ENCODE measurements around the gene PRSS23. TPM values are rescaled to one million over a fixed set of nuclear protein-coding genes. Genes with fewer than 3 reads are reported as not detected.

The PRSS23 gene
- total RNA-seq, 2 experiments from 2014 or later, result not detected

DNA sequence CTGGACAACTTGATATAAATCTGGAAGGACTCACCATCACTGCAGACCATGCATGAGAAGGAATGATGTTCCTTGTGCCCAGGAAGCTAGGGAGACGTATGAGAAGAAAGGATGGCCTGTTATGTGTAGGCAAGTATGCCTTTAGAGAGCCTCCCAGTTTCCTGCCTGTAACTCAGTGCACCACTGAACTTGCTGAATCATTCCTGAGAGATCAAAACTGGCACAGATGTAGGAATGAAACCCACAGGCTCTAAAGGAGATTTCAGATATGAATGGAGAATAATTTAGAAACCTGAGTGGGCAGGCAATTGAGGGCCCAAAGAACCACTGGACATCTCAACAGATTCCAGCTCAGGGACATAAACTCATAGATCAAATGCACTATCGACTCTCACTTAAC lies 38.4 kb upstream of the PRSS23 start:
- TF ChIP-seq, protein P1, sequence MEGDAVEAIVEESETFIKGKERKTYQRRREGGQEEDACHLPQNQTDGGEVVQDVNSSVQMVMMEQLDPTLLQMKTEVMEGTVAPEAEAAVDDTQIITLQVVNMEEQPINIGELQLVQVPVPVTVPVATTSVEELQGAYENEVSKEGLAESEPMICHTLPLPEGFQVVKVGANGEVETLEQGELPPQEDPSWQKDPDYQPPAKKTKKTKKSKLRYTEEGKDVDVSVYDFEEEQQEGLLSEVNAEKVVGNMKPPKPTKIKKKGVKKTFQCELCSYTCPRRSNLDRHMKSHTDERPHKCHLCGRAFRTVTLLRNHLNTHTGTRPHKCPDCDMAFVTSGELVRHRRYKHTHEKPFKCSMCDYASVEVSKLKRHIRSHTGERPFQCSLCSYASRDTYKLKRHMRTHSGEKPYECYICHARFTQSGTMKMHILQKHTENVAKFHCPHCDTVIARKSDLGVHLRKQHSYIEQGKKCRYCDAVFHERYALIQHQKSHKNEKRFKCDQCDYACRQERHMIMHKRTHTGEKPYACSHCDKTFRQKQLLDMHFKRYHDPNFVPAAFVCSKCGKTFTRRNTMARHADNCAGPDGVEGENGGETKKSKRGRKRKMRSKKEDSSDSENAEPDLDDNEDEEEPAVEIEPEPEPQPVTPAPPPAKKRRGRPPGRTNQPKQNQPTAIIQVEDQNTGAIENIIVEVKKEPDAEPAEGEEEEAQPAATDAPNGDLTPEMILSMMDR (conservative IDR thresholded peaks at IDR 0.05; ENCODE audit: low read length), result no peak
- no peak for TF ChIP-seq EZH2phosphoT487 (IDR thresholded peaks at IDR 0.05; ENCODE audit: borderline replicate concordance, low read depth, low read length)
- no peak for DNase-seq (ENCODE audit: low spot score)
- Histone ChIP-seq H3K9me2 (ENCODE audit: insufficient read depth, low read length) (no peaks in the 10 kb centered on the region), H2AFZ (ENCODE audit: low read length) (no peak overlapping the region), H3K27ac (ENCODE audit: low read depth, low read length, poor library complexity, severe bottlenecking) (no peak overlapping the region), H4K20me1 (ENCODE audit: insufficient read depth, low read length) (no peaks in the 10 kb centered on the region), H3K4me3 (ENCODE audit: low read depth, low read length, poor library complexity, severe bottlenecking) (no peak overlapping the region), H3K79me2 (ENCODE audit: insufficient read depth, low read depth, low read length) (no peaks in the 10 kb centered on the region), H3K4me2 (ENCODE audit: low read length) (no peak overlapping the region), H3K4me1 (ENCODE audit: insufficient read depth, low read length, poor library complexity, severe bottlenecking) (no peaks in the 10 kb centered on the region), H3K9me3 (ENCODE audit: low read length) (no peaks in the 10 kb centered on the region), H3K36me3 (ENCODE audit: insufficient read depth, low read length) (no peaks in the 10 kb centered on the region)
- POLR2A ChIA-PET, result interaction anchor here (1.7 kb wide), 1 partner anchor 17 kb away, joined by 6 read pairs; no protein-coding TSS in a partner anchor
- CTCF ChIA-PET (ENCODE audit: unreplicated experiment), result no interaction called here
- no TSS peak for BruUV-seq (replicated peaks)
- intact Hi-C loops (cut with micrococcal nuclease; ENCODE audit: unreplicated experiment), result no loop called here

DNA sequence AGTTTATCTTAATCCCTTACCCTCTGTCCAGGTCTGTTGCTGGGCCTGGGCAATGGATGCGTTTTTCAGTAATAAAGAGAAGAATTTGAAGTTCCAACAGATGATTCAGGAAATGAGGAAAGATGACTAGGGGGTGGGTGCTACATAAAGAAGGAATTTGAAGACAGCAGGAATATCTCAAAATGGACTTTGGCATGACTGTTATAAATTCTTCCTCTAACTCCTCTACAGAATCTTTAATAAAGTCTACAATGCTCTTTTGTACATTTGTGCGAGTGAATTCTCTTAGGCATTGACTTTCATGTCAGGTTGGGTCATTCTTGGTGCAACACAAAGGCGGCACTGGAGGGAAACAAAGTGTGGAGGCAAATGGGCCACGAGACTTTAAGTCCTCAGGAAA lies 35.1 kb upstream of the PRSS23 start:
- H3K9me2 ChIP-seq (ENCODE audit: insufficient read depth, low read length), result no peaks in the 10 kb centered on the region
- no peaks in the 10 kb centered on the region for H3K9me3 ChIP-seq (ENCODE audit: low read length)
- no peak overlapping the region for H3K27ac ChIP-seq (ENCODE audit: low read depth, low read length, poor library complexity, severe bottlenecking)
- CTCF ChIA-PET (ENCODE audit: unreplicated experiment), result no interaction called here
- H3K4me2 ChIP-seq (ENCODE audit: low read length), result no peak overlapping the region
- H3K4me1 ChIP-seq (ENCODE audit: insufficient read depth, low read length, poor library complexity, severe bottlenecking), result no peaks in the 10 kb centered on the region
- no peak for DNase-seq (ENCODE audit: low spot score)
- BruUV-seq (replicated peaks), result no TSS peak
- H4K20me1 ChIP-seq (ENCODE audit: insufficient read depth, low read length), result no peaks in the 10 kb centered on the region
- POLR2A ChIA-PET, result no interaction called here
- TF ChIP-seq, protein P1 (conservative IDR thresholded peaks at IDR 0.05; ENCODE audit: low read length), result no peak
- TF ChIP-seq EZH2phosphoT487 (IDR thresholded peaks at IDR 0.05; ENCODE audit: borderline replicate concordance, low read depth, low read length), result no peak
- intact Hi-C loops (cut with micrococcal nuclease; ENCODE audit: unreplicated experiment), result no loop called here
- H3K79me2 ChIP-seq (ENCODE audit: insufficient read depth, low read depth, low read length), result no peaks in the 10 kb centered on the region
- no peaks in the 10 kb centered on the region for H3K36me3 ChIP-seq (ENCODE audit: insufficient read depth, low read length)
- H3K4me3 ChIP-seq (ENCODE audit: low read depth, low read length, poor library complexity, severe bottlenecking), result no peak overlapping the region
- no peak overlapping the region for H2AFZ ChIP-seq (ENCODE audit: low read length)

DNA sequence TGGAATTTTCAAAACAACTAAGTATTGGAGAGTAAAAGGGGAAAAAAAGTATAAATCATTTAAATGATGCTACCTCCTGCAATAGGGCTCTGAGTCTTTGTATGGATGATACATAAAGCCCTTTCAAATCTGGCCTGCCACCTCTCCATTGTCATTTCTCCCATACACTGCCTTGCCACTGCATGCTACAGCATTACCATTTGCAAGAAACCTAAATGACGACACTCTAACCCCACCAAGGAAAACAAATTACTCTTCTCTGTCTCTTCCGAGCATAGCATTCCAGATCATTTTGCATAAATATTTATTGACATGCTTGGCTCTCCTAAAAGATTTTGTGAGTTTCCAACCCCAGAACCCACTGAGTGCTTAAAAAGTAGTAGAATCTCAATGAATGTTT lies 34.5 kb upstream of the PRSS23 start:
- CTCF ChIA-PET (ENCODE audit: unreplicated experiment), result no interaction called here

More for the DNA sequence above, 34.5 kb upstream of the PRSS23 start:
- no peak overlapping the region for H3K27ac ChIP-seq (ENCODE audit: low read depth, low read length, poor library complexity, severe bottlenecking)
- H3K9me2 ChIP-seq (ENCODE audit: insufficient read depth, low read length), result no peaks in the 10 kb centered on the region
- no peaks in the 10 kb centered on the region for H3K79me2 ChIP-seq (ENCODE audit: insufficient read depth, low read depth, low read length)
- H3K4me1 ChIP-seq (ENCODE audit: insufficient read depth, low read length, poor library complexity, severe bottlenecking), result no peaks in the 10 kb centered on the region
- H2AFZ ChIP-seq (ENCODE audit: low read length), result no peak overlapping the region
- no peak for DNase-seq (ENCODE audit: low spot score)
- no peak overlapping the region for H3K4me2 ChIP-seq (ENCODE audit: low read length)
- intact Hi-C loops (cut with micrococcal nuclease; ENCODE audit: unreplicated experiment), result no loop called here
- H3K4me3 ChIP-seq (ENCODE audit: low read depth, low read length, poor library complexity, severe bottlenecking), result no peak overlapping the region
- H4K20me1 ChIP-seq (ENCODE audit: insufficient read depth, low read length), result no peaks in the 10 kb centered on the region
- TF ChIP-seq, protein P1 (conservative IDR thresholded peaks at IDR 0.05; ENCODE audit: low read length), result no peak
- no peak for TF ChIP-seq EZH2phosphoT487 (IDR thresholded peaks at IDR 0.05; ENCODE audit: borderline replicate concordance, low read depth, low read length)
- no TSS peak for BruUV-seq (replicated peaks)
- POLR2A ChIA-PET, result no interaction called here
- H3K9me3 ChIP-seq (ENCODE audit: low read length), result no peaks in the 10 kb centered on the region
- H3K36me3 ChIP-seq (ENCODE audit: insufficient read depth, low read length), result no peaks in the 10 kb centered on the region
